ENCODE data around the gene PTPRT. TPM values are rescaled to one million over a fixed set of nuclear protein-coding genes. Genes with fewer than 3 reads are reported as not detected.

PTPRT gene
- total and polyA plus RNA-seq, 2 of the 4 experiments (the other 2 are of a cell fraction): not detected

GRCh38 chr20:42996141-42996540, 193.6 kb downstream of the PTPRT start:
- Histone ChIP-seq H2BK120ac (ENCODE audit: low read depth, low read length) (no peak overlapping the region), H4K5ac (ENCODE audit: low read depth, low read length) (no peak overlapping the region), H3K18ac (ENCODE audit: low read depth, low read length) (no peak overlapping the region), H3K9ac (ENCODE audit: low read depth, low read length) (no peak overlapping the region), H3K4me1 (ENCODE audit: control insufficient read depth, insufficient read depth, low read length) (no peaks in the 10 kb centered on the region), H3K14ac (replicated peaks; ENCODE audit: low read depth, low read length) (no peak overlapping the region), H2AFZ (replicated peaks; ENCODE audit: low read length, poor library complexity) (no peak overlapping the region), H2BK20ac (ENCODE audit: low read depth, low read length) (no peak overlapping the region), H3K79me1 (ENCODE audit: low read depth in 1 of 2, low read length in 2 of 2) (no peaks in the 10 kb centered on the region), H3K36me3 (ENCODE audit: control insufficient read depth, insufficient read depth, low read length) (no peaks in the 10 kb centered on the region), H3K9me3 (ENCODE audit: control insufficient read depth, insufficient read depth, low read length) (peaks cover 10% of the 10 kb centered on the region), H2BK15ac (ENCODE audit: low read depth, low read length) (no peak overlapping the region), H2AK9ac (replicated peaks; ENCODE audit: low read depth, low read length, poor library complexity) (no peak overlapping the region), H3K56ac (ENCODE audit: extremely low read depth, insufficient read depth, low read length) (no peak overlapping the region), H2BK5ac (ENCODE audit: low read depth, low read length, poor library complexity, severe bottlenecking) (no peak overlapping the region), H4K20me1 (ENCODE audit: insufficient read depth, low read length) (no peaks in the 10 kb centered on the region), H2AK5ac (ENCODE audit: low read depth, low read length) (no peak overlapping the region), H4K91ac (ENCODE audit: insufficient read depth, low read depth, low read length) (no peak overlapping the region), H3K27ac (ENCODE audit: insufficient read depth, low read length) (no peak overlapping the region), H3K4ac (ENCODE audit: low read depth, low read length) (no peak overlapping the region), H3K9me1 (ENCODE audit: insufficient read depth, low read length) (no peaks in the 10 kb centered on the region), H3K4me3 (ENCODE audit: insufficient read depth, low read depth, low read length) (no peak overlapping the region), H3K4me2 (ENCODE audit: low read depth, low read length) (no peak overlapping the region), H4K8ac (ENCODE audit: low read depth in 2 of 2, low read length in 2 of 2) (no peak overlapping the region), H3K27me3 (ENCODE audit: control insufficient read depth, insufficient read depth, low read length) (no peaks in the 10 kb centered on the region), H3K23ac (ENCODE audit: low read depth, low read length) (no peak overlapping the region)
- intact Hi-C loops (cut with micrococcal nuclease) (no loop called here), dilution Hi-C loops (cut with HindIII; ENCODE audit: low sequenced_read_pairs, unreplicated experiment) (no loop called here), in situ Hi-C loops (cut with MboI; ENCODE audit: low sequenced_read_pairs) (no loop called here)
- ATAC-seq (ENCODE audit: low read depth): no peak
- ChIA-PET CTCF (no interaction called here), POLR2A (ENCODE audit: unreplicated experiment) (no interaction called here)
- TF ChIP-seq USF2 (IDR thresholded peaks at IDR 0.05; ENCODE audit: low read depth, low read length) (no peak), MAZ (IDR thresholded peaks at IDR 0.05; ENCODE audit: borderline replicate concordance, low read depth, low read length) (no peak), ELK1 (IDR thresholded peaks at IDR 0.05; ENCODE audit: borderline replicate concordance, low read depth, low read length) (no peak), SMC3 (IDR thresholded peaks at IDR 0.05; ENCODE audit: low read depth, low read length) (no peak), RAD21 (IDR thresholded peaks at IDR 0.05; ENCODE audit: low read length) (no peak), MXI1 (IDR thresholded peaks at IDR 0.05; ENCODE audit: borderline replicate concordance, low read depth, low read length) (no peak), FOS (IDR thresholded peaks at IDR 0.05; ENCODE audit: low read depth, low read length) (no peak), CTCF (conservative IDR thresholded peaks at IDR 0.05; ENCODE audit: low read depth, low read length) (no peak), POLR2A (IDR thresholded peaks at IDR 0.05; ENCODE audit: low read depth, low read length) (no peak), CEBPB (IDR thresholded peaks at IDR 0.05; ENCODE audit: low read depth, low read length) (no peak), NFE2L2 (IDR thresholded peaks at IDR 0.05; ENCODE audit: low read depth, low read length) (no peak), RCOR1 (IDR thresholded peaks at IDR 0.05; ENCODE audit: insufficient replicate concordance, low read length) (no peak), CHD1 (IDR thresholded peaks at IDR 0.05; ENCODE audit: low read depth, low read length) (no peak), MAFK (IDR thresholded peaks at IDR 0.05; ENCODE audit: low read depth, low read length) (no peak), BHLHE40 (IDR thresholded peaks at IDR 0.05; ENCODE audit: low read depth, low read length) (no peak)
- BruUV-seq (replicated peaks): no TSS peak
- WGBS, 2 experiments (ENCODE audit: extremely low coverage in 2 of 2, insufficient read length in 1 of 2): no CpG with 5 or more reads among the region's 2 CpGs
- DNase-seq: no peak

Measured in IMR-90 (cell line).